Neuronal stem cell (in vitro differentiated cells): ENCODE results near the gene SLX4IP.
A peak's percentile ranks its signal among the peaks of the same experiment; 100 is the strongest.

ENCODE experiments used
- DNase-seq: peaks from one replicate; pipeline ENCODE4 v3.0.0-alpha.2; 2013; ENCODE audit warnings: low spot score
- H2AFZ ChIP-seq: one replicate; pipeline ENCODE4 v1.6.1; 2013; ENCODE audit warnings: mild to moderate bottlenecking, low read length, inconsistent platforms
- H2AK5ac ChIP-seq: 2 replicates; pipeline ENCODE4 v1.6.1; 2013; ENCODE audit warnings: low read depth, mild to moderate bottlenecking, inconsistent platforms, low read length, moderate library complexity, mixed read lengths
- H2BK120ac ChIP-seq: 2 replicates; pipeline ENCODE4 v1.6.1; 2013; ENCODE audit warnings: low read depth, mild to moderate bottlenecking, inconsistent platforms, low read length, moderate library complexity, mixed read lengths
- H2BK12ac ChIP-seq: one replicate; pipeline ENCODE4 v1.6.1; 2013; ENCODE audit warnings: low read length, inconsistent platforms
- H2BK15ac ChIP-seq: 2 replicates; pipeline ENCODE4 v1.6.1; 2013; ENCODE audit warnings: mild to moderate bottlenecking, low read length, inconsistent platforms, mixed read lengths
- H2BK5ac ChIP-seq: one replicate; pipeline ENCODE4 v1.6.1; 2013; ENCODE audit warnings: inconsistent platforms, mild to moderate bottlenecking, low read length, moderate library complexity
- H3K14ac ChIP-seq: one replicate; pipeline ENCODE4 v1.6.1; 2013; ENCODE audit warnings: low read length, inconsistent platforms
- H3K18ac ChIP-seq: 2 replicates; pipeline ENCODE4 v1.6.1; 2013; ENCODE audit warnings: low read length, inconsistent platforms
- H3K23ac ChIP-seq: 2 replicates; pipeline ENCODE4 v1.6.1; 2013; ENCODE audit warnings: low read depth, mild to moderate bottlenecking, mixed read lengths, low read length, inconsistent platforms; ENCODE audit not compliant: poor library complexity
- H3K27ac ChIP-seq: replicated peaks from 3 replicates; pipeline ENCODE4 v1.5.1; 2013; ENCODE audit warnings: low read length, inconsistent platforms
- H3K27me3 ChIP-seq, 3 experiments: 2 replicates each; pipeline ENCODE4 v1.6.1; 2013; ENCODE audit warnings: low read length in 3 of 3, mild to moderate bottlenecking in 2 of 3, inconsistent platforms in 1 of 3, low read depth in 1 of 3, mixed read lengths in 1 of 3, moderate library complexity in 1 of 3; ENCODE audit not compliant: control insufficient read depth in 3 of 3, insufficient read depth in 3 of 3
- H3K36me3 ChIP-seq, 2 donors: replicated peaks in 1 of 2; 2 replicates each; pipeline ENCODE4 v1.6.1; 2013; ENCODE audit warnings: low read length in 2 of 2; ENCODE audit not compliant: control insufficient read depth in 2 of 2, insufficient read depth in 2 of 2
- H3K4ac ChIP-seq: 2 replicates; pipeline ENCODE4 v1.6.1; 2013; ENCODE audit warnings: inconsistent platforms, mild to moderate bottlenecking, low read length, moderate library complexity
- H3K4me1 ChIP-seq, 2 donors: 1 replicate in 1 of 2; 2 replicates in 1 of 2; pipeline ENCODE4 v1.6.1; 2013; ENCODE audit warnings: low read length in 2 of 2, low read depth in 1 of 2; ENCODE audit not compliant: control insufficient read depth in 2 of 2, insufficient read depth in 1 of 2
- H3K4me2 ChIP-seq: one replicate; pipeline ENCODE4 v1.6.1; 2013; ENCODE audit warnings: mild to moderate bottlenecking, low read length, inconsistent platforms; ENCODE audit not compliant: insufficient read depth, poor library complexity, severe bottlenecking
- H3K4me3 ChIP-seq, 2 donors: 2 replicates each; pipeline ENCODE4 v1.5.1; 2013; ENCODE audit warnings: low read length in 2 of 2, mild to moderate bottlenecking in 2 of 2, inconsistent platforms in 1 of 2, moderate library complexity in 1 of 2
- H3K79me1 ChIP-seq: one replicate; pipeline ENCODE4 v1.6.1; 2013; ENCODE audit warnings: low read depth, mild to moderate bottlenecking, inconsistent platforms, low read length, moderate library complexity
- H3K9ac ChIP-seq: one replicate; pipeline ENCODE4 v1.6.1; 2013; ENCODE audit warnings: mild to moderate bottlenecking, low read depth, low read length, inconsistent platforms; ENCODE audit not compliant: poor library complexity
- H3K9me3 ChIP-seq, 2 donors: replicated peaks in 1 of 2; 2 replicates each; pipeline versions ENCODE3 to v1.6.1; 2013; ENCODE audit warnings: low read length in 2 of 2, mild to moderate bottlenecking in 2 of 2, inconsistent platforms in 1 of 2, low read depth in 1 of 2, mixed read lengths in 1 of 2, moderate library complexity in 1 of 2; ENCODE audit not compliant: control insufficient read depth in 2 of 2, insufficient read depth in 1 of 2
- H4K8ac ChIP-seq: one replicate; pipeline ENCODE4 v1.6.1; 2013; ENCODE audit warnings: low read depth, mild to moderate bottlenecking, inconsistent platforms, low read length, moderate library complexity
- H4K91ac ChIP-seq: one replicate; pipeline ENCODE4 v1.6.1; 2013; ENCODE audit warnings: low read length, low read depth, mild to moderate bottlenecking, inconsistent platforms; ENCODE audit not compliant: poor library complexity
- WGBS, 2 donors: extraction: QIAGEN DNeasy Blood & Tissue Kit; methylation state at CpG; one replicate each; pipeline ENCODE4 v1.1.7; 2013; ENCODE audit warnings: missing lambda C conversion rate in 2 of 2, mixed read lengths in 1 of 2; ENCODE audit not compliant: insufficient read length in 2 of 2, insufficient replicate concordance in 1 of 2; ENCODE audit errors: extremely low coverage in 2 of 2; 5-methylcytosine and 5-hydroxymethylcytosine counted together

The SLX4IP gene

DNA sequence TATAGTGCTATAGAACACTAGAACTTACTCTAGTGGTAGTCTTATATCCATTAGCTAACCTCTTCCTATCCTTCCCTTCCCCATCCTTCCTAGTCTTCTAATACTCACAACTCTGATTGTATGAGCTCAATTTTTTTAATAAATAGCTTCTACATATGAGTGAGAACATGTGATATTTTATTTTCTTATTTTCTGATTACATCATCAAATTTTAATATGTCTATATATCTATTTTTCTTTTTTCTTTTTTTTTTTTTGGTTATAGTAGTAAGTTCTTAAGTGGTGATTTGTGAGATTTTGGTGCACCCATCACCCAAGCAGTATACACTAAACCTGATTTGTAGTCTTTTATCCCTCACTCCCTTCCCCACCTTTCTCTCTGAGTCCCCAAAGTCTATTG is 126.2 kb downstream of the SLX4IP start:
- Histone ChIP-seq H3K4me1 (peaks cover 18 to 22% of the 10 kb centered on the region in 2 donors), H2BK5ac (no peak overlapping the region), H3K9me3 (peaks cover 2 to 15% of the 10 kb centered on the region in 2 donors), H3K9ac (no peak overlapping the region), H3K27ac (no peak overlapping the region), H3K4me2 (no peak overlapping the region), H2BK12ac (no peak overlapping the region), H3K23ac (no peak overlapping the region), H4K91ac (no peak overlapping the region), H4K8ac (no peak overlapping the region), H2BK15ac (no peak overlapping the region), H2AFZ (no peak overlapping the region), H3K79me1 (no peaks in the 10 kb centered on the region), H3K18ac (no peak overlapping the region), H3K4ac (no peak overlapping the region), H2AK5ac (no peak overlapping the region), H3K27me3 (no peaks in the 10 kb centered on the region), H3K4me3 (no peak overlapping the region), H2BK120ac (no peak overlapping the region), H3K36me3 (peaks cover 4 to 8% of the 10 kb centered on the region in 2 donors), H3K14ac (no peak overlapping the region)
- no peak for DNase-seq

DNA sequence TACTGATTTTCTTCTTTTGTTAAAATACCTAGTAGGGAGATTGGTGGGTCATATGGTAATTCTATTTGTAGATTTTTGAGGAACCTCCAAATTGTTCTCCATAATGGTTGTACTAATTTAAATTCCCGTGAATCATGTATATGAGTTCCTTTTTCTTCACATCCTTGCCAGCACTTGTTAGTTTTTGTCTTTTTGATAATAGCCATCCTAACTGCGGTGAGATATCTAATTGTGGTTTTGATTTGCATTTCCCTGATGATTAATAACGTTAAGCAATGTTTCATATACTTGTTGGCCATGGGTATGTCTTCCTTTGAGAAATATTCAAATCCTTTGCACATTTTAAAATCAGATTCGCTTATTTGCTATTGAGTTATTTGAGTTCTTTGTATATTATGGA is 127.8 kb downstream of the SLX4IP start:
- Histone ChIP-seq H2BK12ac (no peak overlapping the region), H2BK120ac (no peak overlapping the region)

DNA sequence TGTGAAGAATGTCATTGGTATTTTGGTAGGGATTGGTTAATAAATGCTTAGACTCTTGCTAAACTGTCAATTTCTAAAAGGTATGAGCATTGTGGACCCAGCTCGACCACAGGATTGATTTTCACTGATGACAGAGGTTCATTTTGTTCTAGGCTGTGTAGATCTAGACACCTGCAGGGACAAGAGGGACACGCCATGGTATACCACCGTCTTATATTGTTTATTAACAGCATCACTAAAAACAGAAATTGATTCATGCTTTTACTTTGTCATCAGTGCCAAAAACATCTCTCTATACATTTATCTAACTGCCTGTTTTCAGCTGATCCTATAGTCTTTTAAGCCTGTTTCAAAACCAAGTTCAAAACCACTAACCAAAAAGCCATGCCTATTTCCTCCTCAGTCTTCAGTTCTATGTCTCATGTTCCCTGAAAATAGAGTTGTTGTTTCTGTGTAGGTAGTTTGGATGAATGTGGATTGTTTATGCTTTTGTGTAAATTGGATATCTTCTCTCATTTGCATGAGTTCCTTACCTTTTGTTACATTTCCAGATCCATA is 128.9 kb downstream of the SLX4IP start:
- Histone ChIP-seq H3K14ac (no peak overlapping the region), H2BK15ac (no peak overlapping the region), H3K9me3 (peaks cover 4 to 15% of the 10 kb centered on the region in 2 donors), H2AK5ac (no peak overlapping the region), H3K79me1 (no peaks in the 10 kb centered on the region), H3K23ac (no peak overlapping the region), H3K9ac (no peak overlapping the region), H3K4me1 (peaks cover 9 to 16% of the 10 kb centered on the region in 2 donors), H3K4me2 (no peak overlapping the region), H4K8ac (no peak overlapping the region), H3K27me3 (no peaks in the 10 kb centered on the region), H3K27ac (no peak overlapping the region), H4K91ac (no peak overlapping the region), H3K36me3 (peaks cover 4 to 8% of the 10 kb centered on the region in 2 donors), H2BK12ac (no peak overlapping the region), H2AFZ (no peak overlapping the region), H2BK120ac (no peak overlapping the region), H2BK5ac (no peak overlapping the region), H3K4ac (no peak overlapping the region), H3K4me3 (no peak overlapping the region), H3K18ac (no peak overlapping the region)
- no CpG with 5 or more reads among the region's 3 CpGs for WGBS, 2 donors
- no peak for DNase-seq

More for the DNA sequence above, 127.8 kb downstream of the SLX4IP start:
- H2BK5ac ChIP-seq: no peak overlapping the region
- no CpG with 5 or more reads among the region's 4 CpGs for WGBS, 2 donors
- peaks cover 4 to 8% of the 10 kb centered on the region in 2 donors for H3K36me3 ChIP-seq
- H3K18ac ChIP-seq: no peak overlapping the region
- no peak overlapping the region for H3K4me2 ChIP-seq
- peaks cover 12 to 24% of the 10 kb centered on the region in 2 donors for H3K4me1 ChIP-seq
- no peak overlapping the region for H4K91ac ChIP-seq
- H2AFZ ChIP-seq: no peak overlapping the region
- H3K27me3 ChIP-seq: no peaks in the 10 kb centered on the region
- no peak for DNase-seq
- no peak overlapping the region for H3K4ac ChIP-seq
- H3K4me3 ChIP-seq: no peak overlapping the region
- H3K27ac ChIP-seq: no peak overlapping the region
- H3K79me1 ChIP-seq: no peaks in the 10 kb centered on the region
- no peak overlapping the region for H3K23ac ChIP-seq
- H2AK5ac ChIP-seq: no peak overlapping the region
- no peak overlapping the region for H2BK15ac ChIP-seq
- H3K14ac ChIP-seq: no peak overlapping the region
- no peak overlapping the region for H3K9ac ChIP-seq
- peaks cover 4 to 15% of the 10 kb centered on the region in 2 donors for H3K9me3 ChIP-seq
- no peak overlapping the region for H4K8ac ChIP-seq

DNA sequence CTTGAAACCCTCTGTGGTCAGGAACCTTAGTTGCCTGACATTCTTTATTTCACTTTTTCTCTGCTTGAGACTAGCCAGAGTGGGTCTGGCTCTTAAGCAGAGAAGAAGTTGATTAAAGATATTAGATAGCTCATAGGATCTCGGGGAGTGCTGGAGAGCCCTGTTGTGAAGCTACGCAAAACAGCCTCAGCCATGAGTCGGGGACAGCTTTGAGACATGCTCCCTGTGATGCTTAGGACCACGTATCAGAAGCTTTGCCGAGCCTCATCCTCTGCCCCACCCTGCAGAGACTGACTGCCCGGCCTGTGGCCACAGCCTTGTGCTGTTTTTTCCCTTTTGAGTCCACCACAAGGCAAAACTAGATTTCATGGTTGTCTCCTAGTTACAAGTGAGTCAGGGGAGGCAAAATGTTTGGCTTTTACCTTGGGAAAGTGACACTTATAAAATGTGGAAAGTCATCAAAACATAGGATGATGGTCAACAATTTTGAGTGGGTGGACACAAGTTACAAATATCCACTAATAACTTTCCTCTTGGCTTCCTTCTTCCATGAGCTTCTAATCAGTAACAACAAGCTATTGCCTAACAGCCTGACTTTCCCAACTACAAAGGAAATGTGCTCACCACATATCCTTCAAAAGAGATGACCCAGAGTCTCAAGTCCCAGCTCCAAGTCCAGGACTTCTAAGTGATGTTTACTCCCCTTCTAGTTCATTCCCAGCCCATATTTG is 130.3 kb downstream of the SLX4IP start:
- Histone ChIP-seq H3K79me1 (no peaks in the 10 kb centered on the region), H3K27ac (no peak overlapping the region), H2BK5ac (no peak overlapping the region), H4K91ac (no peak overlapping the region), H2BK15ac (peak overlapping the region; percentile 20), H3K9me3 (peaks cover 4 to 15% of the 10 kb centered on the region in 2 donors), H4K8ac (no peak overlapping the region), H2BK12ac (no peak overlapping the region), H3K4ac (no peak overlapping the region), H3K36me3 (peaks cover 4 to 8% of the 10 kb centered on the region in 2 donors), H3K27me3 (no peaks in the 10 kb centered on the region), H3K4me3 (no peak overlapping the region), H3K14ac (no peak overlapping the region), H3K4me1 (peaks cover 6 to 11% of the 10 kb centered on the region in 2 donors), H2AFZ (no peak overlapping the region), H3K9ac (no peak overlapping the region), H2BK120ac (peak overlapping the region; percentile 52), H3K18ac (peak overlapping the region; percentile 35), H3K4me2 (no peak overlapping the region), H3K23ac (no peak overlapping the region), H2AK5ac (peak overlapping the region; percentile 27)
- no CpG with 5 or more reads among the region's 6 CpGs for WGBS, 2 donors
- no peak for DNase-seq
